Mesendoderm (in vitro differentiated cells): ENCODE measurements around the gene DDAH2.

Source experiments
- DNase-seq: peaks from one replicate; pipeline ENCODE4 v3.0.0; 2013
- H2AK5ac ChIP-seq: 2 replicates; pipeline ENCODE4 v1.6.1; 2013; ENCODE audit warnings: low read length, inconsistent platforms
- H2BK120ac ChIP-seq: 2 replicates; pipeline ENCODE4 v1.6.1; 2013; ENCODE audit warnings: low read depth, mild to moderate bottlenecking, low read length, moderate library complexity, mixed read lengths
- H2BK15ac ChIP-seq: replicated peaks from 2 replicates; pipeline ENCODE4 v1.6.1; 2013; ENCODE audit warnings: low read depth, mild to moderate bottlenecking, moderate library complexity
- H2BK5ac ChIP-seq: 2 replicates; pipeline ENCODE4 v1.6.1; 2013; ENCODE audit warnings: low read length, inconsistent platforms
- H3K18ac ChIP-seq: 2 replicates; pipeline ENCODE4 v1.6.1; 2013; ENCODE audit warnings: mild to moderate bottlenecking, low read length, mixed read lengths
- H3K23ac ChIP-seq: one replicate; pipeline ENCODE4 v1.6.1; 2013; ENCODE audit warnings: low read length
- H3K27ac ChIP-seq: 2 replicates; pipeline ENCODE4 v1.5.1; 2013; ENCODE audit warnings: low read depth, mild to moderate bottlenecking, inconsistent platforms, low read length, moderate library complexity
- H3K27me3 ChIP-seq: 2 replicates; pipeline ENCODE4 v1.6.1; 2013; ENCODE audit warnings: low read length, control low read depth, mild to moderate bottlenecking, inconsistent platforms; ENCODE audit not compliant: insufficient read depth, poor library complexity
- H3K36me3 ChIP-seq: 2 replicates; pipeline ENCODE4 v1.6.1; 2013; ENCODE audit warnings: low read length, inconsistent platforms; ENCODE audit not compliant: control insufficient read depth, insufficient read depth
- H3K4ac ChIP-seq: one replicate; pipeline ENCODE4 v1.6.1; 2013; ENCODE audit warnings: low read depth, mild to moderate bottlenecking, low read length, moderate library complexity
- H3K4me1 ChIP-seq: 2 replicates; pipeline ENCODE4 v1.6.1; 2013; ENCODE audit warnings: low read depth, low read length, inconsistent platforms; ENCODE audit not compliant: control insufficient read depth
- H3K4me2 ChIP-seq: 2 replicates; pipeline ENCODE4 v1.6.1; 2013; ENCODE audit warnings: low read length
- H3K4me3 ChIP-seq: 2 replicates; pipeline ENCODE4 v1.5.1; 2013; ENCODE audit warnings: mild to moderate bottlenecking, low read length
- H3K56ac ChIP-seq: one replicate; pipeline ENCODE4 v1.6.1; 2013; ENCODE audit warnings: low read length
- H3K79me1 ChIP-seq: 2 replicates; pipeline ENCODE4 v1.6.1; 2013; ENCODE audit warnings: low read length, inconsistent platforms
- H3K79me2 ChIP-seq: 2 replicates; pipeline ENCODE4 v1.6.1; 2013; ENCODE audit warnings: mild to moderate bottlenecking, low read length; ENCODE audit not compliant: control insufficient read depth, insufficient read depth
- H3K9ac ChIP-seq: 2 replicates; pipeline ENCODE4 v1.6.1; 2013; ENCODE audit warnings: low read length, inconsistent platforms
- H4K5ac ChIP-seq: one replicate; pipeline ENCODE4 v1.6.1; 2013; ENCODE audit warnings: low read length
- H4K8ac ChIP-seq: one replicate; pipeline ENCODE4 v1.6.1; 2013; ENCODE audit warnings: low read depth, mild to moderate bottlenecking, control low read depth, low read length, moderate library complexity
- WGBS: extraction: QIAGEN DNeasy Blood & Tissue Kit; methylation state at CpG from one replicate; pipeline ENCODE4 v1.1.7; 2013; ENCODE audit warnings: low lambda C conversion rate, missing lambda C conversion rate; ENCODE audit not compliant: insufficient coverage; ENCODE audit errors: extremely low coverage; 5-methylcytosine and 5-hydroxymethylcytosine counted together

DDAH2 gene

DNA sequence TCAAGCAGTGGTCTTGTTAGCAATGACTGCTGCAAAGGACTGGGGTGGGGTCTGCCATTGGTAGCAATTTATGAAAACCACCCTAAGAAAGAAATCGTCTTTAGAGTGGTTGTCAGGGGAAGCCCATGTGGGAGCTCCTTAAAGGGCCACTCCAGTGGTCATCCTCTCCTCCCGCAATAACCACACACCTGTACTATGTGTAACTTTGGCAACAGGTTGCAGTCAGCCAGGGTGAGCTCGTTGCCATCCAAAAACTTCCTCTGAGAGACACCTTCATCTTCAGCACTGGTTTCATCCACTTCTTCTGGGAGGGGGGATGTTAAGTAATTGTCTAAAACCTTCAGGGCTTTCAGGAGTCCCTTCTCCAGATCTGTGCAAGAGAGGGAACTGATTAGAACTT lies 2.9 kb upstream of the DDAH2 start:
- no peak overlapping the region for H2BK15ac ChIP-seq
- H3K79me2 ChIP-seq = peaks cover 32% of the 10 kb centered on the region
- WGBS = no CpG with 5 or more reads among the region's 3 CpGs
- no peak overlapping the region for H4K8ac ChIP-seq
- H3K23ac ChIP-seq = no peak overlapping the region
- no peak overlapping the region for H3K4me2 ChIP-seq
- no peak overlapping the region for H2AK5ac ChIP-seq
- H3K36me3 ChIP-seq = peaks cover 18% of the 10 kb centered on the region
- H2BK120ac ChIP-seq = no peak overlapping the region
- no peak overlapping the region for H3K18ac ChIP-seq
- no peaks in the 10 kb centered on the region for H3K27me3 ChIP-seq
- DNase-seq = no peak
- H3K56ac ChIP-seq = no peak overlapping the region
- H4K5ac ChIP-seq = no peak overlapping the region
- H3K4me3 ChIP-seq = no peak overlapping the region
- H3K27ac ChIP-seq = no peak overlapping the region
- H3K4ac ChIP-seq = no peak overlapping the region
- peaks cover 21% of the 10 kb centered on the region for H3K79me1 ChIP-seq
- H3K4me1 ChIP-seq = peaks cover 12% of the 10 kb centered on the region
- H3K9ac ChIP-seq = no peak overlapping the region
- no peak overlapping the region for H2BK5ac ChIP-seq

DNA sequence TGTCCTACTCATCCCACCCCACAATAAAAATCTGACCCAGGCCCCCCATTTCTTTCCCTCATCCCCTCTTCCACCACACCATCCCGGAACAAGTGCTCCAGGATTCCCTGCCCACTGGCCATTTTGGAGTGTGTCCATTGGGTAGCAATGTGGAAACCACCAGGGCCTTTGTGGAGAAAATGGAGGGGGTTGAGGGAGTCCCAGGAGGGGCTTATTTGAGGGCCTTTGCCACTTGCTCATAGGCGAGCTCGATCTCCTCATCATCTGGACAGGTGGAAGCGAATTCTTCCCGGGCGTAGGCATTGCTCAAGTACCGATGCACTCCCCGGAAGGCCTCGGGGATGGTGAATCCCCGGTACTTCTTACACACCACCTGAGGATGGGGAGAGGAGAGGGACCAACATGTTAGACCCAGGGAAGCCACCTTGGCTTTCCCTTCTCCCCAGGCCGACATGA lies 1.6 kb upstream of the DDAH2 start:
- no peak overlapping the region for H3K18ac ChIP-seq
- H3K4me1 ChIP-seq = peaks cover 9% of the 10 kb centered on the region
- H4K5ac ChIP-seq = no peak overlapping the region
- peaks cover 20% of the 10 kb centered on the region for H3K36me3 ChIP-seq
- H3K4me3 ChIP-seq = no peak overlapping the region
- H3K56ac ChIP-seq = peak overlapping the region; percentile 80
- no peak overlapping the region for H2BK5ac ChIP-seq
- H3K9ac ChIP-seq = peak overlapping the region; percentile 68
- H3K4ac ChIP-seq = no peak overlapping the region
- peaks cover 21% of the 10 kb centered on the region for H3K79me1 ChIP-seq
- no peak overlapping the region for H4K8ac ChIP-seq
- no peak overlapping the region for H3K23ac ChIP-seq
- no CpG with 5 or more reads among the region's 11 CpGs for WGBS
- no peaks in the 10 kb centered on the region for H3K27me3 ChIP-seq
- DNase-seq = no peak
- H2AK5ac ChIP-seq = no peak overlapping the region
- no peak overlapping the region for H2BK120ac ChIP-seq
- H3K4me2 ChIP-seq = no peak overlapping the region
- H2BK15ac ChIP-seq = no peak overlapping the region
- H3K27ac ChIP-seq = no peak overlapping the region
- H3K79me2 ChIP-seq = peaks cover 26% of the 10 kb centered on the region

DNA sequence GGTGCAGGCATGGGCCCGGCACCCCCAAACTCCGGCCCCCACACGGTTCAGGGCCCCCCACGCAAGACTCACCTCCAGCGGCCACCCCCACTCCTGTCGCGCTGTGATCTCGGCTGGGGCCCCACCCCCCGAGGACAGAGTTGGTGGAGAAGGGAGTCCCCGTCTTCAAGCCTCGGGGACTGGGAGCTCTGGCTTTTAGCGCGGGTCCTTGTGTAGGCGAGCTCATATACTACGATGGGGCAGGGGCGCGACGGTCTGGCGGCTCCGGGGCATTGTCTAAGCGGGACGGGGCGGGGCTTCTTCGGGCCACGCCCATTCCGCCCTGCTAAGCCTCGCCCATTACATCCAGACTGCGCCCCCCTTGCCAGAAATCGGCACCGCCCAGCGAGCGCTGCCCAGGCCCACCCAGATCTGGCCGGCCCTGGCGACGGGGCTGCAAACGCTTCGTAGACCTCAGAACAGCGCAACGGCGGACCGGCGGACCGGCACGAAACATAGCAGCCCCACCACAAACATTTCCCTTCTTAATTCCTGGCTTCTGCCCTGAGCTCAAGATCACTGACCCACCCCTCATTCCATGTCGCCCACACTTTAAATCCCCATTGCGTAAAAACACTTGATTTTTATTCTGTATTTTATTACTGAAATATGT lies 1.0 kb upstream of the DDAH2 start:
- H2AK5ac ChIP-seq = no peak overlapping the region
- no peak overlapping the region for H4K5ac ChIP-seq
- peak overlapping the region; percentile 96 for H3K9ac ChIP-seq
- H3K23ac ChIP-seq = peak overlapping the region; percentile 30
- peak overlapping the region; percentile 37 for H3K4me2 ChIP-seq
- peak overlapping the region; percentile 97 for H3K56ac ChIP-seq
- no peak overlapping the region for H2BK15ac ChIP-seq
- H3K4me1 ChIP-seq = peaks cover 9% of the 10 kb centered on the region
- H3K4me3 ChIP-seq = peak overlapping the region; percentile 90
- H3K79me2 ChIP-seq = peaks cover 20% of the 10 kb centered on the region
- H3K4ac ChIP-seq = peak overlapping the region; percentile 70
- no peaks in the 10 kb centered on the region for H3K27me3 ChIP-seq
- H3K36me3 ChIP-seq = peaks cover 20% of the 10 kb centered on the region
- H3K79me1 ChIP-seq = peaks cover 21% of the 10 kb centered on the region
- DNase-seq = peak; percentile 94
- WGBS = no CpG with 5 or more reads among the region's 46 CpGs
- H4K8ac ChIP-seq = no peak overlapping the region
- peak overlapping the region; percentile 3 for H2BK120ac ChIP-seq
- peak overlapping the region; percentile 69 for H3K18ac ChIP-seq
- peak overlapping the region; percentile 86 for H3K27ac ChIP-seq
- peak overlapping the region; percentile 86 for H2BK5ac ChIP-seq

DNA sequence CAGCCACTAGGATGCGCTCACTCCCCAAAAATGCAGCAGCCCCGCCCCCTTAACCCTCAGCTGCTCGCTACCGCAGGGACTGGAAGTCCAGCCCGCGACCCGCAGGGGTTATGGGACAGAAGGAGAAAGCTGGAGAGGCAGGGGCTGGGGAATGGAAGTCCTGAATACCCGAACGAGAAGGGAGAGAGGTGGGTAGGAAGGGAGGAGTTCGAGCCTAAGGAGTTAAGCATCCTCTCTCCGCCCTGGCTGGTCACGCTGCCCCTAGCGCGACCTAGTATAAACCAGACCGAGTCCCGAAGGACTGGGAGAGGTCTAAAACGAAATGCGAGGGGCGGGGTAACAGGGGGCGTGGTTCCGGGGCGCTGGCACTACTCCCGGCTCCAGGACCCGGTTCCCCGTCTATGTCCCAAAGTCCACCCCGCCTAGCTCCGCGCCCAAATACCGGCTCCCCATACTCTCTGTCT lies 448 bp upstream of the DDAH2 start:
- H2BK15ac ChIP-seq = no peak overlapping the region
- H3K27ac ChIP-seq = peak overlapping the region; percentile 86
- peak overlapping the region; percentile 97 for H3K56ac ChIP-seq
- peak overlapping the region; percentile 69 for H3K18ac ChIP-seq
- peaks cover 9% of the 10 kb centered on the region for H3K4me1 ChIP-seq
- H3K9ac ChIP-seq = peak overlapping the region; percentile 96
- H3K23ac ChIP-seq = peak overlapping the region; percentile 30
- H3K27me3 ChIP-seq = no peaks in the 10 kb centered on the region
- peak overlapping the region; percentile 86 for H2BK5ac ChIP-seq
- peak overlapping the region; percentile 90 for H3K4me3 ChIP-seq
- H3K79me1 ChIP-seq = peaks cover 21% of the 10 kb centered on the region
- peaks cover 15% of the 10 kb centered on the region for H3K79me2 ChIP-seq
- no CpG with 5 or more reads among the region's 29 CpGs for WGBS
- no peak overlapping the region for H4K5ac ChIP-seq
- peaks cover 20% of the 10 kb centered on the region for H3K36me3 ChIP-seq
- peak; percentile 97 for DNase-seq
- H3K4me2 ChIP-seq = peak overlapping the region; percentile 74
- H2AK5ac ChIP-seq = no peak overlapping the region
- H3K4ac ChIP-seq = peak overlapping the region; percentile 70
- no peak overlapping the region for H4K8ac ChIP-seq
- H2BK120ac ChIP-seq = peak overlapping the region; percentile 3

DNA sequence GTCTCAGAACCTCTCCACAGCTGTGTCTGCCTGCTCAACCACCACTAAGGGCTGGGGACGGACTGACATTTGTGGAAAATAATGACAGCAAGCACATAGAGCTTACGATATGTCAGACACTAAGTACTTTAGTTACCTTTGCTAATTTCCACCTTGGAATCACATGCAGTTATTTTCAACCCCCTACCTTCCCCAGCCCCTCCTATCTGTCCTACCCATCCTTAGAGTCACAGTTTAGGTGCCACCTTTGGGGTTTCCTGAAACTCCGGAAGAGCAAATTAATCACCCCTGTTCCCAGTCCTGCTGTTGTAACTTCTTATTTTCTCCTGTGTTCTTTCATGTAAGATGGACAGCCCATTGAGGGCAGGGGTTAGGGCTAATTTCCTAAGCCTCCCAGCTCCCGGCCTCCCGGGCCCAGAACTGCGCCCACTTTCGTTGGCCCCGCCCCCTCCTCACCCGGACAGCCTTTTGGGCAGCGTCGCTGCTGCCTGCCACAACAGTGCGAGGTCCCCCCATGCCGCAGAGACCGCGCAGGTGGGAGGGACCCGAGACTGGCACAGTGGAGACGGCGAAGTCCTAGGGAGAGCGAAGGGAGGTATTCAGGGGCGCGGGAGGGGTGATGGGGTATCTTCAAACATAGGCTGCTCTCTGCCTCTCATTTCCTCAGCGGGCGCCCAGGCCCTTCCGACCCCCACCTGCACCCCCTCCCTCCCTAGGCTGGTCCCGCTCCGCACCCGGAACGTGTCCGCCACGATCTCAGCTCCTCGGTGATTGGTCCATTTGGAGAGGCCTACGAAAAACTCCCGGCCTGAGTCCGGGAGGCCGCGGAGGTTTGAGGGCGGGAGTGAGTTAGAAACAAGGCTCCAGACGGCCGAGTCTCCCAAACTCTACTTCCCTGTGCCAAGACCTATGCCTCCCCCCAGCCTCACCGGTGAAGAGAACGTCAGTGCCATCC lies 1.1 kb downstream of the DDAH2 start:
- no peak overlapping the region for H3K4ac ChIP-seq
- WGBS = no CpG with 5 or more reads among the region's 41 CpGs
- H3K9ac ChIP-seq = peak overlapping the region; percentile 96
- H3K36me3 ChIP-seq = peaks cover 11% of the 10 kb centered on the region
- peaks cover 3% of the 10 kb centered on the region for H3K4me1 ChIP-seq
- peaks cover 10% of the 10 kb centered on the region for H3K79me1 ChIP-seq
- H3K4me3 ChIP-seq = no peak overlapping the region
- H4K5ac ChIP-seq = no peak overlapping the region
- peak overlapping the region; percentile 66 for H3K56ac ChIP-seq
- no peaks in the 10 kb centered on the region for H3K27me3 ChIP-seq
- H3K18ac ChIP-seq = no peak overlapping the region
- H2AK5ac ChIP-seq = no peak overlapping the region
- no peak overlapping the region for H3K4me2 ChIP-seq
- H2BK15ac ChIP-seq = no peak overlapping the region
- H2BK5ac ChIP-seq = no peak overlapping the region
- no peak overlapping the region for H3K27ac ChIP-seq
- H3K79me2 ChIP-seq = peaks cover 4% of the 10 kb centered on the region
- no peak for DNase-seq
- H2BK120ac ChIP-seq = no peak overlapping the region
- H4K8ac ChIP-seq = no peak overlapping the region
- no peak overlapping the region for H3K23ac ChIP-seq
